Brain pericyte (primary cell): Measurements from ENCODE around the gene PPP2R5C.

Experiments used
- DNase-seq: peaks from one replicate; pipeline ENCODE4 v3.0.0-alpha.2; 2012; ENCODE audit warnings: low read depth, low spot score

The PPP2R5C gene

DNA sequence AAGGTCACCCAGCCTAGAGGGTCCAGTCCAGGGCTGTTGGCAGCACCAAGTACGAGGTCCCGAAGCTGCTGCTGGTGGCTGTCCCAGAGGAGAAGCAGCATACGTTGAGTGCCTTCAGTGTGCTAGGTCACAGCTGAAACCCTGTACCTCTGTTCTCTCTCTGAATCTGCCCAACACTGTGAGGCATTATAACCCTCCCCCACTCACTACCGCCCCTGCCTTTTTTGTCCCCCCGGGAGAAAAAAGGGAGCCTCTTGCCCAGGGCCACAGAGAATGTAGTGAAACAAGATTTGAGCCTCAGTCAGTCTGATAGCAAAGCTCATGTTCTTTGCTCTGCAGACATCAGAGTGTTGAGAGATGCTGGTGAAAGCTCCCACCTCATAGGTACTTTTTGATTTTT is 53.4 kb downstream of the PPP2R5C start:
- DNase-seq, result no peak

GRCh38 chr14:101815994-101816393 is 54.5 kb downstream of the PPP2R5C start:
- no peak for DNase-seq

DNA sequence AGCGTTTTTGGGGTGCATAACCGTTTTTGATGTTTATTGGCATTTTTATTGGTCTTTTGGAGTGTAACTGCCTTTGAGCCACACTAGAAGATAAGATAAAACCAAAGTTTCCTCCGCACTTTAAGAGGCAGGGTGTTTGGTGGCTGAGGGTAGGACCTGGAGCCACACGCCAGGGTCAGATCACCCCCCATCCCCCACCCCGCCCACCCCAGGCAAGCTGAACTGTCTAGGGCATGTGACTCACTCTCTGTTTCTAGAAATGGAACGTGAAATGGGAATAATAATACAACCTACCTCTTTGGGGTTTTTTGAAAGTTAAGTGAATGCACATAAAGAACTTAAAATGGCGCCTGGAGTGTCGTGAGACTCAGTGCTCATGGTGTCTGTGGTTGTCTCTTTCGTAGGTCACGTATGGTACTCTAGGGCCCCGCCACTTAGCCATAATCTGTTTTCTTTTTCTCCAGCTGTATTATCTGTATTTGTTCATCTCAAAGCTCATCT is 56.0 kb downstream of the PPP2R5C start:
- no peak for DNase-seq

DNA sequence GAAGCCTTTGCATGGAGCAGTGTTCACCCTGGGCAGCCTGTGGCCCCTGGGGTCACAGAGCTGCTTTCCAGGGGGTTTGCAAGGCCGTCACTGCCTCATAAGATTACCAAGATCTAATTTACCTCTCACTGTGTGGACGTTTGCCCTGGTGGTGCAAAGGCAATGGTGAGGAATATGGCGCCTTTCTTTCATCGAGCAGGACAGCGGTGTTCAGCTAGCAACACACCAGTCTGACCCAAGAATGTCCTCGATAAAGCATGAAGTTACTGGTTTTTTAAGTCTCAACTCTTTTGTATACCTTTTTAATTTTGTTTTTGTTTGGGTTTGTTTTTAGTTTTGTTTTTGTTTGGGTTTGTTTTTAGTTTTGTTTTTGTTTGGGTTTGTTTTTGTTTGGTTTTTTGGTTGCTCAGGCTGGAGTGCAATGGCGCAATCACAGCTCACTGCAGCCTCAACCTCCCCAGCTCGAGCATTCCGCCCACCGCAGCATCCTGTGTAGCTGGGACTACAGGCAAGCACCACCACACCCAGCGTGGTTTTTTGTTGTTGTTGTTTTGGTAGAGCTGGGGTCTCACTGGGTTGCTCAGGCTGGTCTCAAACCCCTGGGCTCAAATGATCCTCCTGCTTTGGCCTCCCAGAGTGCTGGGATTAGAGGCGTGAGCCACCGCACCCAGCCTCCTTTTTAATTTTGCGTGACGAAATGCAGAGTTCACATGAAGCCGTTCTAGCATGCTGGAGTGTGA is 57.9 kb downstream of the PPP2R5C start:
- DNase-seq, result no peak

DNA sequence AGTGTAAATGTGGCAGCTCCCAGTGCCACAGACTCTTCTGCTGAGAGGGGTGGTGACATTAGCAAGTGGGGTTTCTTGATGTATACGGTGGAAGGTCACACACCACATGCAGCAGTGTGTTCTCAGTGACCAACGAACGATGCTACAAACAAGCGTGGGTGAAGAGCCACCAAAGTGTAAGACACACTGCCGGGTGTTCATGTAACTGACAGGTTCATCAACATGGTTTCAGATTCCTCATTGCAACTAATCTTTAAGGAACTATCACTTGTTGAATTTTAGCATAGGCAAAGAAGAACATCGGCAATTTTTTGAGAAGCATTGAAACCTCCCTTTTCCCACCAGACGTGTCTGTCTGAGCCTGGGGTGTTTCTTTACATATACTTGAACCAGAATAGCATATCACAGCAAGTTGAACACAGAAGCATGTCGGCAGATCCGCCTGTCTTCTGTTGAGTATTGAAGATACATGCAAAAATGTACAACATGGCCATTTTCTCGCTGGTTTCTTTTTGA is 58.8 kb downstream of the PPP2R5C start:
- DNase-seq, result no peak

DNA sequence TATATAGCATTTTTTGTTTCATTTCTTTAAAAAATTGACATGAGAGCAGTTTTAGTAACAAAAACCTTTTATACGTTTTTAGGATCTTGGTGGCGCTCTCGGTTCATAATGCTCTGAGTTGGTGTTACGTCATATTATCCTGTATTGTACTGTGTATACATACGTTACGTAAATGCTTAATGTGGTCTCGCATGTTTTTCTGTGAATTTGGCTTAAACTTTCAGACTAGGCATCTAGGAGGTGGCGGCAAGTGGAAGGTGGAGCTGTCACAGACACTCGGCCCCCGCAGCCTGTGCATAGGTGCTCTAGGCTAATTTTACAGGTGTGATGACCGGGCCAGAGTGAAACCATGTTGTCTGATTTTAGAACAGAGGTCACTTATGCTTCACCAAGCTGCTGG is 60.0 kb downstream of the PPP2R5C start:
- DNase-seq, result no peak

DNA sequence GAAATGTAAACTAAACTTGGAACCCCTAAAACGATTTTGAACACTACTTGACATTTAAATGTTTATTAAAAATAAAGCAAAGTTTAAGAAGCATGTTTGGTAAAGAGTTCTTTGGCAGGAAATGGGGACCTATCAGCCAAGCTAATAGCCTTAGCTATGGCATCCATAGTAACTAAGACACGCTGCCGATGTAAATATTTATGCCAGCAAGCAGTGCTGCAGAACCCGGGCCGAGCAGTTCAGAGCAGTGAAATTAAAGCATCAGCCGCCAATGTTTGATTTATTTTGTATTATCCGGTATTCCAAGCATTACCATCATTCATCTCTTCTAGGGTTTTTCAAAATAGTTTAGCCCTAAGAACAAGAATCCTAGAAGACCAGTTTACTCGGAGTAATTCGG is 61.6 kb downstream of the PPP2R5C start:
- DNase-seq, result no peak

- no peak for DNase-seq
Measured at GRCh38 chr14:101823511-101824120, 62.1 kb downstream of the PPP2R5C start.

GRCh38 chr14:101824339-101824727 is 62.8 kb downstream of the PPP2R5C start:
- no peak for DNase-seq

DNA sequence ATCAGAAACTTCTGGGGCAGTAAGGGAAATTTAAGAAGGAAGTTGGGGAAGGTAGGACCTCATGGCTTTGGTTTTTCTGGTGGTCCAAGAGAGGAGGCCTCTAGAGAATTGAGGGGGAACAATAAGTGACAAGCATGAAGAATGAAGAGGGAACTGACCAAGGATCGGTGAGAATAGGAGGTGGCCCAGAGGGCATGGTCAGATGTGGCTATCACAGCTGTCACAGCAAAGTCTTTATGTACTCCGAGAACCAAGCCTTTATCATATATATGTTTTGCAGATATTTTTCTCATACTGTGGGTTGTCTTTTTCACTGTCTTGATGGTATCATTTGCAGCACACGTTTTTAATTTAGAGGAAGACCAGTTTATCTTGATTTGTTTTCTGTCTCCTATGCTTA is 64.3 kb downstream of the PPP2R5C start:
- DNase-seq, result no peak

DNA sequence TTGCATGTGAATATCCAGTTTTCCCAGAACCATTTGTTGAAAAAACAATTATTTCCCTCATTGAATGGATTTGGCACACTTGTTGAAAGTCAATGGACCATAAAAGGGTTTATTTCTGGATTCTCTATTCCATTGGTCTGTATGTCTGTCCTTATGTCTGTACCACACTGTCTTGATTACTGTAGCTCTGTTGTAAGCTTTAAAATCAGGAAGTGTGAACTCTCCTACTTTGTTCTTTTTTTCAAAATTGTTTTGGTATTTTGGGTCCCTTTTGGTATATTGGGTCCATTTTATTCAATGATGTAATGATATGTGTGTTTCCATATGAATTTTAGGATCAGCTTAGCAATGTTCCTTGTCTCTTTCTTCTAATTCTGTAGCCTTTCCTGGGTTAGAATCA is 64.8 kb downstream of the PPP2R5C start:
- DNase-seq, result no peak

DNA sequence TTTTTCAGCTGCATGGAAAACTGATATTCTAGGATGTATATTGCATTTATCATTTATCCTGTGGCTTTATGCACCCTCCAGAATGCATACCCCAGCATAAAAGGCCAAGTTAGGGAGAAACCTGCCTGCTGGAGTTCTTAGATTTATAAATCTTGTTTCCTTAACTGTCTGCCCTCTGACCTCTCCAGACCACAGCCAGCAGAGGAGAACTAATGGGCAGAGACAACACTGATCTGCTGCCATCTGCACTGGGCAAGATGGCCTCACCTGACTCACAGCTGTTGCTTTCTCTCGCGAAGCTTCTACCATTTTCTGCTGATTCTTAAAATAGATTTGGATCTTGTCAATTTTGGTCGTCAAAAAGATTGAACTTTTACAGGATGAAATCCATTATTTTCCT is 65.8 kb downstream of the PPP2R5C start:
- no peak for DNase-seq

- no peak for DNase-seq
Measured at GRCh38 chr14:101828046-101828445, 66.5 kb downstream of the PPP2R5C start.

- DNase-seq, result no peak
Measured at GRCh38 chr14:101830271-101830670, 68.8 kb downstream of the PPP2R5C start.

- no peak for DNase-seq
Measured at GRCh38 chr14:101833045-101833444, 71.5 kb downstream of the PPP2R5C start.

DNA sequence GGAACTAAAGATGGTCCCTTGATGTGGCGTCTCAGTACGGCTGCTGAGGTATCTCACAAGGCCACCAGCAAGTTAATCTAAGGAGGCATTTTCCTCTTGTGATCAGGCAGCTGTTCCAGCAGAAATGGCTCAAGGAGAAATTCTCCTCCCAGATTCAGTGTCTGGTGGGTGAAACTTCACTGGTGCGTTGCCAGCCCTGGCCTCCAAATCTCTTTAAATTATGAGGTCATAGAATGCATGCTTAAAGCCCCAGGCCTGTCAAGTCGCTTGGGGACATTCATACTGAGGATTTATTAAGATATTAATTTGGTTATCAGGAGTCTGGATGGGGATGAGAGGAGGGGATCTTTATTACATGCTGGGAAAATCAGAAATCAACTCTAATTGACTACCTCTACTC is 72.9 kb downstream of the PPP2R5C start:
- no peak for DNase-seq

- DNase-seq, result no peak
Measured at GRCh38 chr14:101834800-101835547, 73.5 kb downstream of the PPP2R5C start.

- no peak for DNase-seq
Measured at GRCh38 chr14:101835566-101835965, 74.1 kb downstream of the PPP2R5C start.

GRCh38 chr14:101836135-101836534 is 74.6 kb downstream of the PPP2R5C start:
- no peak for DNase-seq

DNA sequence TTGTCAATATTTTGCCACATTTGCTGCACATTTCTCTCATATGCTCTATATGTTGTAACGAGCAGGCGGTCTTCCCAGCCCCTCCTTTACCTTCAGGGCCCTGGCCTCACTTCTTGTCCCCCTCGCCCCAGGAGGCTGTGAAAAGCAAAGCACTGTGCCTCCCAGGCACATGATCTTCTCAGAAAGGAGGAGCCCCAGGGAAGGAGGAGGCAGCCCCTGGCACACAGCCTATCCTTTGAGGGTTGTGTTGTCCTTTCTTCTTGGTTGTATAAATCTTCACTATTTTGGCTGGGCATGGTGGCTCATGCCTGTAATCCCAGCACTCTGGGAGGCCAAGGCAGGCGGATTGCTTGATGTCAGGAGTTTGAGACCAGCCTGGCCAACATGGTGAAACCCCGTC is 77.0 kb downstream of the PPP2R5C start:
- DNase-seq, result no peak

GRCh38 chr14:101839236-101839635 is 77.7 kb downstream of the PPP2R5C start:
- DNase-seq, result no peak

- no peak for DNase-seq
Measured at GRCh38 chr14:101839661-101840060, 78.2 kb downstream of the PPP2R5C start.
